ENCODE results near the gene PFDN5. TPM values are rescaled to one million over a fixed set of nuclear protein-coding genes. Genes with fewer than 3 reads are reported as not detected.
A peak's percentile ranks its signal among the peaks of the same experiment; 100 is the strongest.

PFDN5 gene
- total RNA-seq (2014; rRNA removed; shearing (Covaris generic)) = 309 and 490 TPM in 2 replicates
- 365 and 406 TPM in 2 replicates for polyA plus RNA-seq (2015; cell fraction: cytosol; rRNA removed)
- polyA plus RNA-seq (2015; cell fraction: nucleus; rRNA removed) = 294 and 307 TPM in 2 replicates

DNA sequence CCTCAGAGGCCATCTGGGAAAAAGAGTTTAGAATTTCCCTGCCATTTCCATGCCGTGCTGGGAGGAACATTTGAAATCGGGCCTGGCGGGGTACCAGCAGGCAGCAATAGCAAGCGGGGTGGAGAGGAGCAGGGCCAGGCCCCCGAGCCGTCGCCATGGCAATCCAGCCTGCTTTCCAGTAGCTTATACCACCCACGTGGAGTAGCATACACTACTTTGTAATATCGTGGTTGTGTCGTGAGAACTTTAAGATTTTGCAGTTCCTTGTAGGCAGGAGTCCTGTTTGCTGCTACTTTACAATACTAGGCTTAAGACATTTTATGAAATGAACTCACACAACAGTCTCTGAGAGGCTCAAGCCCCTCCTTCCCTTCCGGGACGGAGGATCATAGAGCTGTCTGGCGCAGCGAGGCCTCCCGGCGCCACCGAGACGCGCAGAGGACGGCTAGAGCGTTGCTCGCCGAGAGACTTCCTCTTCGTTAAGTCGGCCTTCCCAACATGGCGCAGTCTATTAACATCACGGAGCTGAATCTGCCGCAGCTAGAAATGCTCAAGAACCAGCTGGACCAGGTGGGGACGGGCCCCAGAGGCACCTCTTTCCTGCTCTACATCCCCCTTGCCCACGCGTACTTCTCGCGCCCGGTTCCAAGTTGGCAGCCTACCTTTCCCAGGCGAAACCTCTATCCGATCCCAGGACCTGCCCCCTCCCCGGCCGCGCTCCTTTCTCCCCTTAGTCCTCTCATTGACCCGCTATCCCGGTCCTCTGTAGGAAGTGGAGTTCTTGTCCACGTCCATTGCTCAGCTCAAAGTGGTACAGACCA is at the start of gene PFDN5:
Gene PFDN5 (plus strand): TSS at position 473 of the 821 bp plus-strand sequence. CDS start 26 bp downstream, at position 499.
- DNase-seq (ENCODE audit: low read depth) = peak; percentile 86

DNA sequence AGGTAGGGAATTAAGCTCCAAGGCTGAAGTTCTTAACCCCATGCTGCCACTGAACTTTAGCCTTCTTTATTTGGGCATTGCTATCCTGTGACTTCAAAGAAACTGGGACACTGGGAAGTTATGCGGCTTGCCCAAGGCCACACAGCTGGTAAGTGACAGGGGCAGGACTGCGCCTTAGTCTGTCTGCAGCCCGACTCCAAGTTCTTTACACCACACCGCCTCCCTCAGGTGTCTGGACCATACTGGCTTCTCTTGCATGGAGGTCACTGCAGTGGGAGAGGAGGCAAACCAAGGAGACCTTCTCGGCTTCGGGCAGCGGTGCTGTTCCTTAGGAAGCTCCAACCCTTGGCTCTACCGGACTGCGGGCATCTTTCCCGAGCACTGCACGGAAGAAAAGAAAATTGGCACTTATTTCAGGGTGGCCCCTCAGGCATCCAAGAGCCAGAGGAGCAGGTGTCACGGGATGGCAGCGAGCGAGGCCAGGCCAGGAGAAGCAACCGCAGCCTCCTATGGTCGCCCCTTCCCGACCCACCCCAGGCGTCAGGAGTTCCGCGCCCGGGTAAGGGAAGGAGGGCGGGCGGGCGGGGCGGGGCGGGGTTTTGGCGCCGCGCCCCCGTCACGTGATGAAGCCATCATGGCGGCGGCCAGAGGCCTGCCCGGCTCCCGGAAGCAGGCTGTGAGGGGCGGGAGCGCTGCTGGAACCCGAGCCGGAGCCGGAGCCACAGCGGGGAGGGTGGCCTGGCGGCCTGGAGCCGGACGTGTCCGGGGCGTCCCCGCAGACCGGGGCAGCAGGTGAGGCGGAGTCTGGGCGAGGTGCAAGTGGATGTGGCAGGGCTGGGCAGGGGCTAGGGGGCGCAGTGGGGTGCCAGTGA is 43.6 kb upstream of the PFDN5 start:
- peak; percentile 61 for DNase-seq (ENCODE audit: low read depth)

DNA sequence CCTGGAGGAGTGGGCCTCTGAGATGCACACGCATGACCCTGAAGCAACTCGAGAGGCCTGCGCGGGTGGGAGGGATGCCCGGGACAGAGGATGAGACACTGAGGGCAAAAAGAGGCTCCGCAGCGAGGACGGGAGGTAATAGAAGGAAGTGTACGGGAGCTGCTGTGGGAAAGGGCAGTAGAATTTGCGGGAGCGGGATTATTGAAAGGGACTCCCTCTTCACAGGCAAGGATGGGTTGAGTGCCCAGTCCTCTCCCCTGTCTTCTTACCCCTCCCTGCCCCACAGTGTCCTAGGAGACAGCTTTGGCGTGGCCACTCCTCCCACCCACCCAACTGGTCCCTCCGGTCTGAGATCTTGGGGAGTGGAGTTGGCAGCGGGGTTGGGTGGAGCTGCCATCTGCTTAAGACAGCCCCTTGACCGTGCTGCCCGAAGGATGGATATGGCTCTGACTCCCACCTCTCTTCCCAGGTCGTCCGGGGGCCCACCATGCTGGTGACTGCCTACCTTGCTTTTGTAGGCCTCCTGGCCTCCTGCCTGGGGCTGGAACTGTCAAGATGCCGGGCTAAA is 42.9 kb upstream of the PFDN5 start:
- no peak for DNase-seq (ENCODE audit: low read depth)

DNA sequence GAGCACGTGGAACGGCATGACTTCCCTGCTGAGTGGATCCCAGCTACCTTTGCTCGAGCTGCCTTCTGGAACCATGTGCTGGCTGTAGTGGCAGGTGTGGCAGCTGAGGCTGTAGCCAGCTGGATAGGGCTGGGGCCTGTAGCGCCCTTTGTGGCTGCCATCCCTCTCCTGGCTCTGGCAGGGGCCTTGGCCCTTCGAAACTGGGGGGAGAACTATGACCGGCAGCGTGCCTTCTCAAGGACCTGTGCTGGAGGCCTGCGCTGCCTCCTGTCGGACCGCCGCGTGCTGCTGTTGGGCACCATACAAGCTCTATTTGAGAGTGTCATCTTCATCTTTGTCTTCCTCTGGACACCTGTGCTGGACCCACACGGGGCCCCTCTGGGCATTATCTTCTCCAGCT is 42.0 kb upstream of the PFDN5 start:
- DNase-seq (ENCODE audit: low read depth) = no peak

DNA sequence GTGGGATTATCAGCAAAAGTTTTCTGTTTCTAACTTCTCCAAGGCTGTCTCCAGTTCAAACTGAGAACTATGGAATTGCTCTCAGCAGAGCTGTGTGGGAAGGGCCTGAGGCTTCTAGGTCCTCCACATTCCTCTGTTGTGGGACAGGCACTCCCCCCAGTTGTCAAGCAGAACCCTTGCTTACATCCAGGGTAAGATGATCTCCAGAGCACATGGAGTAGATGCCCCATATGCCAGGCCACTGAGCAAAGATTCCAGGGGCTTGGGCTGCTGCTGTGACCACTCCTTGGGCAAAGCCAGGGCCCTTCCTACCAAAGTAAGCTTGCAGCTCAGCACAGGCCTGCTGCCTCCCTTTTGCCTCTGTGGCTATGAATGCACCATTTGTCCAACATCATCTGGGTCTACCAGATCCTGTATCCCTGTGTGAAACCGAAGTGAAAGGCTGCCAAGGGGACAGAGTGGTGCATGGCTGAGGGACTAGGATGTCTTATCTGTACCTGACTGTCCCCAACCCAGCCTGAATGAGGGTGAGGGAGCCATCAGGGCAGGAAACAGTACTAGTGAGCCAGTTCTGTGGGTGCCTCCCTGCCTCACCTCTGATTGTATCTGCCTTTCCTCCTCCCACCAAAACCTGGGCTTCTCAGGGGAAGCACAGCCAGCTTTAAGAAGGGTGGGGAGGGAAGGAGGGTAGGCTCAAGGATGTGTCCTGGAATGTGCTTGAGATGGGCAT is 40.4 kb upstream of the PFDN5 start:
- no peak for DNase-seq (ENCODE audit: low read depth)

DNA sequence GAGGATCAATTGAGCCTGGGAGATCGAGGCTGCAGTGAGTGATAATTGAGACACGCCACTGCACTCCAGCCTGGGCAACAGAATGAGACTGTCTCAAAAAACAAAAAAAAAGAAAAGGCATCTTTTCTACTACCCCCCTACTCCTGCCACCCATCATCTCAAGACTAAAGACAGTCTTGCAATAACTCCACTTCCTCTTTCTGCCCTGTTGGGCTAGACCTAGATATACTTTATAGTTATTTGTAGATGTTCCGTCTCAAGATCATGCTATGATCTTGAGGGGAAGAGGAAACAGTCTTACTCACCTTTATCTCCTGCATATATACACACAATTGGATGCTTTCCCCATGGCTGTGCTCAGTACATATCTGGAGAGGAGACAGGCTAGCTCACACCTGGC is 39.3 kb upstream of the PFDN5 start:
- DNase-seq (ENCODE audit: low read depth) = no peak

DNA sequence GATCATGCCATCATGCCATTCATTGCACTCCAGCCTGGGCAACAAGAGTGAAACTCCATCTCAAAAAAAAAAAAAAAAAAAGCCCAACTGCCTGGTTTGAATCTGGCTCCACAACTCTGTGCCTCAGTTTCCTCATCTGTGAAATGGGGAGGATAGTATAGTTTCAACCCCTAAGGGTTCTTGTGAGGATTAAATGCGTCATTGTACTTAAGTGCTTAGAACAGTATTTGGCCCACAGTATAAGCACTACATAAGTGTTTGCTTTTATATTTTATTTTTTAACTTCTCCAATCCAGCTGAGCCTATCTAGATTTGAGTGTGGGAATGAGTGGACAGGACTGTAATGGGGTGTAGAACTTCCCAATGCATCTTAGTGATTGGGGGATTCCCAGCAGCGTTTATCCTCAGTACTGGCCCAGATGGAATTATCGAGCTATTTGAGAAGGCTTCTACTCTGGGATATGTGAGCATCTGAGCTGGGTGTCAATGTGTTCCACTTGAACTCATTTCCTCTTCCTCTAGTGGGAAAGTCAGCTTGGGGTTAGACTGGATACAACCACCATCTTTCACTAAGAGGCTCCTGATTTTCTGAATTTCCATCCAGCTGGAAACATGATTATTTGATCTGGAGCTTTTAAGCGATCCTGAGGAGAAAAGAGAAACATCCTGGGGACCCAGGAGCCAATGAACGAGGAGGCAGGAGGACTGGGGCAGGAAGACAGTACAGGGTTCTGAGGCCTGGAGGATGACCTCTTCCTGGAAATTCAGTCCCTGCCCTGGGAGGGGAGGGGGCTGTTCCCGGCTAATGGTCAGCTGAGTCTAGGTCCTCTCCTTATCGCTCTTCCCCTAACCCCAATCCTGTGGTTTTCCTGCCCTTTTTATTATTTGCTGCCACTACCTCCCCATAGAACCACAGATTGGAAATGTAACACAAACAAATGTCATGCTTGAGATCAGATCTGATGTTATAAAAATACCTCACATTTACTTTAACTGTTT is 36.5 kb upstream of the PFDN5 start:
- DNase-seq (ENCODE audit: low read depth) = no peak

DNA sequence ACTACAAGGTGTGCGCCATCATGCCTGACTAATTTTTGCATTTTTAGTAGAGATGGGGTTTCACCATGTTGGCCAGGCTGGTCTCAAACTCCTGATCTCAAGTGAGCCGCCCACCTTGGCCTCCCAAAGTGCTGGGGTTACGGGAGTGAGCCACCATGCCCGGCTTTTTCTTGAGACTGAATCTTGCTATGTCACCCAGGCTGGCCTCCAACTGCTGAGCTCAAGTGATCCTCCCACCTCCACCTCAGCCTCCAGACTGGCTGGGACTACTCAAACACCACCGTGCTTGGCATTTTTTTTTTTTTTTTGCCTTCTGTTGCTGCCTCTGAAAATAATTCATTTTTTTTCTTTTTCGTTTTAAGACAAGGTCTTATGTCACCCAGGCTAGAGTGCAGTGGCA is 35.5 kb upstream of the PFDN5 start:
- DNase-seq (ENCODE audit: low read depth) = no peak

DNA sequence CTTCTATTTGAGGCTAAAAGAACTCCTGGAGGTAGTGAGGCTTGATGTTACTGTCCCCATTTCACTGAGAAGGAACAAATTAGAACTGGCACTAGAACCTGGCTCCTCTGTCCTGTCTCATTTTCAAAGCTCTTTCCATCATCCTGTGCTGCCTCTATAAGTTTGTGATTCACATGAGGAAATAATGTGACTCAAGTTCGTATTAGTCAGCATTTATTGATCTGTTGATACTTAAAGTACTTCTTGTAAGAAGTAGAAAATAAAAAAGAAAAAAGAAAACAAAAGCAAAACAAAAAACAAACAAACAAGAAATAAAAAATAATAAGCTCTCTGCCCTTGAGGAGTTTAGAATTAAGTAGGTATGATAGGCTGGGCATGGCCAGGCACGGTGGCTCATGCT is 29.6 kb upstream of the PFDN5 start:
- DNase-seq (ENCODE audit: low read depth) = no peak

DNA sequence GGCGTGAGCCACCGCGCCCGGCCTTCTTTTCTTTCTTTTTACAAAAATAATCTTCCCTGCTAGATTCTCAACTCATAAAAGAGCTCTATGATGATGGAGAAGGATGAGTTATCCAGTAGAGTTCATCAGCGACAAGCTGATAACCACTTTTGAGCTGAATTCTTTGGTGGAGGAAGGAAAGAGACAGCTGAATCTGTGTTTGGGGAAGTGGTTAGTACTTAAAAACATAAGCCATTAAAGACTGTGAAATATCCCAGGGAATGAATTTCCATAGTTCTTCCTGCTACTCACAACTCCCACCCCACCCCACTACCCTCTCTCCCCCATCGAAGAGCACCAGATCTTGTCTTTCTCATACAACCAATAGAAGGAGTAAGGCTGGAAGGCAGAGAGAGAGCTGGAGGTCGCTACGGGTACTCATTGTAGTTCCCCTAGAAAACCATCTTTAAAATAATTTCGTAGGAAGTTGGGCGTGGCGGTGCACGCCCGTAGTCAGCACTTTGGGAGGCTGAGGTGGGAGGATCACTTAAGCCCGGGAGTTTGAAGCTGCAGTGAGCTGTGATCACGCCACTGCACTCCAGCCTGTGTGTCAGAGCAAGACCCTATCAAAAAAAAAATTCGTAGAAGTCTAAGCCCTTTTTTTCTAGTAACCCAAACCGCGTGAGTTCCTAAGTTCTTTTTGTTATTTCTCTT is 27.9 kb upstream of the PFDN5 start:
- DNase-seq (ENCODE audit: low read depth) = no peak

DNA sequence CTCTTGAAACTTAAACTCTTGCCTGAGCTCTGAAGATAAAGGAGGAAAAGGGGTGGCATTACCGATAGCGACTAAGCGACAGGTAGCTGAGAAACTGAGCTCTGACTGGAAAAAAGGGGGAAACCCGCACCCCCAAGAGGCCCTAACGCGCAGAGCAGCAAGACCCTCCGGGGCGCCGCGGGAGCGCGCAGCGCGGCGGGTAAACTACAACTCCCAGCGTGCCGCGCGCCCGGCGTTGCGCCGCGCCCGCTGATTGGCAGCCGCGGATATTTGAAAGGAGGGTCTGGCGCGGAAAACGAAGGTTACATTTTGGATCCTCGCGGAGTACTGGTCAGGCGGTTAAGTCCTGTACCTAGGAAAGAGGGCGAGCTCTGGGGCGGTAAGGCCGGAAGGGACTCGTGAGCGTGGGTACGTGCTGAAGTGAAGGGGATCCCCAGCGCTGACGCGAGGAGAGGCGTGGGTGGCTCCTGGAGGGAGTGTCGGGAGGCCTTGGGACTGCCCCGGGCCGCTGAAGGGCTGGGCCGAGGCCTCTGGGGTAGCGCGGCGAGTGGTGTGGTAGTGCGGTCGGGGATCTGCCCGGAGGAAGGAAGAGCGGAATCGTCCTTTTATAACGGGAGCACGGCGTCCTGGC is 27.2 kb upstream of the PFDN5 start, which contains the start of gene ESPL1:
Gene ESPL1 (plus strand): TSS at position 301 of the 631 bp plus-strand sequence. CDS start 468 bp downstream, outside the sequence.
- peak; percentile 77 for DNase-seq (ENCODE audit: low read depth)

DNA sequence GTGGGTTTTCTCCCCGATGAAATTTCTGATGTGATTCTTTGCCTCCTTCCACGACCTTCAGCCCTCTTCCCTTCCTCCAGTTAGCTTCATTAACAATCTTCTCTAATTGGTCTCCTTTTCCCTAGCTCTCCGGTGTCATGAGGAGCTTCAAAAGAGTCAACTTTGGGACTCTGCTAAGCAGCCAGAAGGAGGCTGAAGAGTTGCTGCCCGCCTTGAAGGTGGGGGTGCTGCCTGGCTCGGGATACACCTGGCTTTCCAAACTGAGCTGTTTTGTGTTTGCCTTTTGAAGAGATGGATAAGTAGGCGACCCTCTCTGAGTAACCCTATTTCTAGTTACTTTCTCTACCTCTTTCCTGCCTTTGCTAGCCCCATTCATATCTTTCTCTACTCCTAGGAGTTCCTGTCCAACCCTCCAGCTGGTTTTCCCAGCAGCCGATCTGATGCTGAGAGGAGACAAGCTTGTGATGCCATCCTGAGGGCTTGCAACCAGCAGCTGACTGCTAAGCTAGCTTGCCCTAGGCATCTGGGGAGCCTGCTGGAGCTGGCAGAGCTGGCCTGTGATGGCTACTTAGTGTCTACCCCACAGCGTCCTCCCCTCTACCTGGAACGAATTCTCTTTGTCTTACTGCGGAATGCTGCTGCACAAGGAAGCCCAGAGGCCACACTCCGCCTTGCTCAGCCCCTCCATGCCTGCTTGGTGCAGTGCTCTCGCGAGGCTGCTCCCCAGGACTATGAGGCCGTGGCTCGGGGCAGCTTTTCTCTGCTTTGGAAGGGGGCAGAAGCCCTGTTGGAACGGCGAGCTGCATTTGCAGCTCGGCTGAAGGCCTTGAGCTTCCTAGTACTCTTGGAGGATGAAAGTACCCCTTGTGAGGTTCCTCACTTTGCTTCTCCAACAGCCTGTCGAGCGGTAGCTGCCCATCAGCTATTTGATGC is 26.4 kb upstream of the PFDN5 start:
- no peak for DNase-seq (ENCODE audit: low read depth)

DNA sequence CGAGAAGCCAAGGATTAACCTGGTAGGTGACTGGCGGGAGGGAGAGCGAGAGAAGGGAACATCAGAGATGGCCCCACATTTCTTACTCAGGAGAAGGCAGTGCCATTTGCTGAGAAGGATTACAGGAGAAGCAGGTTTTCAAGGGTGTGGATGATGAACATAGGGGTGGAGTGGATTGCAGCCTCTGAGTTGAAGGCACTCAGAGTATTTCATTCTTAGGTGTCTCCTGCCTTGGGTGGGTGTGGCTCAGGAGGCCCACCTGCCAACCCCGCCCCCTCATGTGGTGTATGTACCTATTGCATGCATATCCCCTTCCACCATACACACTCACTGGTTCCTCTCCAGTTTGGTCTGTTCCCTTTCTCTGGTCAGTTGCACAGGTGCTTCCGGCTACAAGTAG is 20.9 kb upstream of the PFDN5 start:
- no peak for DNase-seq (ENCODE audit: low read depth)

DNA sequence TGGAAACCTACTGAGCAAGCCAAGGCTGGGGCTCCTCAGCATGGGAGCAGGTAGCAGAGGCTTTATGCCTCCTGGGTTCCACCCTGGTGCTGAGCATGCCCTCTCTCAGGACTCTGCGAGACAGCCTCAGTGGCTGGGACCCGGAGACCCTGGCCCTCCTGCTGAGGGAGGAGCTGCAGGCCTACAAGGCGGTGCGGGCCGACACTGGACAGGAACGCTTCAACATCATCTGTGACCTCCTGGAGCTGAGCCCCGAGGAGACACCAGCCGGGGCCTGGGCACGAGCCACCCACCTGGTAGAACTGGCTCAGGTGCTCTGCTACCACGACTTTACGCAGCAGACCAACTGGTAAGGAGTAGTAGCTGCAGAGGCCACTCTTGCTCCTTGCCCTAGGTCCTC is 18.8 kb upstream of the PFDN5 start:
- no peak for DNase-seq (ENCODE audit: low read depth)

DNA sequence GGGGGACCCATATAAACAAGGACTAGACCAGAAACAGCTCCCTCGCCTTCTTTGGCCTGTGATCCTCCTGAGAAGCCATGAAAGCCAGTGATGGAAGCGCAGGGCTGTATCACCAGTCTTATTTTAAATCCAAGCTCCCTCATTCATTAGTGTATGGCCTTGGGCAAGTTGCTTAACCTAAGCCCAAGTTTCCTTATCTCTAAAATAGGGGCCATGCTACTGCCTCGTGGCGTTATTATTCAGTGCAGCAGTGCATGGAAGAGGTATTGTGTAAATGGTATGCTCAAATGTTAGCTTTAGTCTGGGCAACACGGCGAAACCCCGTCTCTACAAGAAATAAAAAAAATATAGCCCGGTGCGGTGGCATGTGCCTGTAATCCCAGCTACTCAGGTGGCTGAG is 17.4 kb upstream of the PFDN5 start:
- DNase-seq (ENCODE audit: low read depth) = no peak

DNA sequence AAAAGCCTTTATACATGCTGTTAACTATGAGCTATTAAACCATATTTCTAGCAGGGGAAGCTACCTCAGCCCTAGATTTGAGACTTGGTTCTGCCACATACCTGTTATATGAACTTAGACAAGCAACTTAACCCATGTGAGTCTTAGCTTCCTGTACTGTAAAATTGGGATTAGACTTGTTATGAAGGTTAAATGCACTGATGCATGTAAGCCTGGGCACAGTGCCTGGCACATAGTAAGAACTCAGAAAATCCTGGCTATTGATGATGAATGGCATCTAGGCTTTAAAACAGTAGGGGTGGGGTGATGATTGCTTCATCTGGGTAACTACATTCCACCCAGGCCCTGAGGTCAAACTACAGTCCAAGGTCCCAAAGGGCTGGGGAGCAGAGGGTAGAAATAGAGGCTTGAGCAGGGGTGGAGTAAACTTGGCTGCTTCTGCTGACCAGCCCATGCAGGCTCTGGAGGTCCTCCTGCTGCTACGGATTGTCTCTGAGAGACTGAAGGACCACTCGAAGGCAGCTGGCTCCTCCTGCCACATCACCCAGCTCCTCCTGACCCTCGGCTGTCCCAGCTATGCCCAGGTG is 16.0 kb upstream of the PFDN5 start:
- no peak for DNase-seq (ENCODE audit: low read depth)

DNA sequence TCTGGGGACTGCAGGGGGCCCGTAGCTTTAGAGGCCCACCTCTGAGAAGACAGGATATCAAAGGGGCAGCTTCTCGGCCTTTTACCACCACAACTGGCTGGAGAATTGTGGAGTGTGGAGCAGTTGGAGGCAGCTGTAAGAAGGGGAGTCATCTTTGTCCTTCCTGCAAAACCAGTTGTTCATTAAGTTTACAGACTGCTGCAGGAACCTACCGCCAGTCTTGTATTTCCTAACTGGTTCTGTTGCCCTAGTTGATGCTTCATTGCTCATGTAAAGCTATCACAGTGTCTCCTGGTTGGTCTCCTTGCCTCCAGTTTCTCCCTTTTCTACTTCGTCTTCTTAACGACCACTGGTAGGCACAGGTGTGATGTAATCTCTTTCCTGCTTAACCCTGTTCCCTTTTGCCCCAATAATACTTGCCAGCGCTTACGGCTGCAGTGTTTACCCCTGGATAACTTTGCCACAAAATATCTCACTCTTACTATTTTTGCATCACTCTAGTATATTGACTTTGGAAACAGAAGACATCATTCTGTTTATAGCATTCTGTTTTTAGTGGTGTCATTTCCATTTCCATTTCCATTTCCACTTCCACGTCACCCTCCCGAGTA is 15.3 kb upstream of the PFDN5 start:
- no peak for DNase-seq (ENCODE audit: low read depth)

All from HT1080 (cell line).